HEK293T (cell line): ENCODE data around the gene ZNF695.
"Not testable (repeated sequence)": the region's sequence is repeated elsewhere in the genome, so short reads cannot be mapped to it uniquely, and the experiment has no call there.

ENCODE experiments used
- ARNT ChIP-seq: fragments of 450-650 bp; IDR thresholded peaks from 2 replicates; pipeline ENCODE4 v1.6.1; 2017; ENCODE audit warnings: mild to moderate bottlenecking
- BHLHE40 ChIP-seq: fragments of 450-650 bp; IDR thresholded peaks from 2 replicates; pipeline ENCODE4 v1.6.1; 2016; ENCODE audit warnings: mild to moderate bottlenecking, moderate library complexity, borderline replicate concordance
- CTBP1 ChIP-seq: fragments of 450-650 bp; IDR thresholded peaks from 2 replicates; pipeline ENCODE4 v1.6.1; 2016; ENCODE audit warnings: borderline replicate concordance
- ELF4 ChIP-seq: fragments of 450-650 bp; IDR thresholded peaks from 2 replicates; pipeline ENCODE4 v1.6.1; 2017; ENCODE audit warnings: antibody characterized with exemption
- FOXK2 ChIP-seq: fragments of 450-650 bp; IDR thresholded peaks from 2 replicates; pipeline ENCODE4 v1.6.1; 2016; ENCODE audit warnings: mild to moderate bottlenecking
- FOXM1 ChIP-seq: fragments of 450-650 bp; IDR thresholded peaks from 2 replicates; pipeline ENCODE4 v1.6.1; 2017; ENCODE audit warnings: mild to moderate bottlenecking, borderline replicate concordance
- HDGF ChIP-seq: fragments of 450-650 bp; IDR thresholded peaks from 2 replicates; pipeline ENCODE4 v1.6.1; 2017; ENCODE audit warnings: antibody characterized with exemption, borderline replicate concordance
- LEF1 ChIP-seq: fragments of 450-650 bp; IDR thresholded peaks from 2 replicates; pipeline ENCODE4 v1.6.1; 2017; ENCODE audit warnings: mild to moderate bottlenecking, borderline replicate concordance
- NFRKB ChIP-seq: fragments of 450-650 bp; IDR thresholded peaks from 2 replicates; pipeline ENCODE4 v1.6.1; 2016; ENCODE audit warnings: mild to moderate bottlenecking, moderate library complexity
- PKNOX1 ChIP-seq: fragments of 450-650 bp; IDR thresholded peaks from 2 replicates; pipeline ENCODE4 v1.6.1; 2016
- SP1 ChIP-seq: fragments of 450-650 bp; IDR thresholded peaks from 2 replicates; pipeline ENCODE4 v1.6.1; 2017

DNA sequence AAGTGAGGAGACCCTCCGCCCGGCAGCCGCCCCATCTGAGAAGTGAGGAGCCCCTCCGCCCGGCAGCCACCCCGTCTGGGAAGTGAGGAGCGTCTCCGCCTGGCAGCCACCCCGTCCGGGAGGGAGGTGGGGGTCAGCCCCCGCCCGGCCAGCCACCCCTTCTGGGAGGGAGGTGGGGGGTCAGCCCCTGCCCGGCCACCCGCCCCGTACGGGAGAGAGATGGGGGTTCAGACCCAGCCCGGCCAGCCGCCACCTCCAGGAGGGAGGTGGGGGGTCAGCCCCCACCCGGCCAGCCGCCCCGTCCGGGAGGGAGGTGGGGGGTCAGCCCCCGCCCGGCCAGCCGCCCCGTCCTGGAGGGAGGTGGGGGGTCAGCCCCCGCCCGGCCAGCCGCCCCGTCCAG is 24.4 kb upstream of the ZNF695 start:
- TF ChIP-seq FOXK2, HDGF, PKNOX1, CTBP1, ARNT, NFRKB, BHLHE40, ELF4, FOXM1, SP1, LEF1: not testable (repeated sequence)
